HG03571 (cell line): ENCODE data around the gene SLC45A2.
"Not testable (repeated sequence)": the region's sequence is repeated elsewhere in the genome, so short reads cannot be mapped to it uniquely, and the experiment has no call there.

Experiments used
- ATAC-seq: cut with Tn5 transposase; IDR thresholded peaks from one replicate; pipeline ENCODE4 v1.9.1; 2021; ENCODE audit not compliant: unreplicated experiment

Gene SLC45A2

GRCh38 chr5:33929925-33930690 is 54.4 kb downstream of the SLC45A2 start:
- no peak for ATAC-seq

GRCh38 chr5:33928283-33928682 is 56.2 kb downstream of the SLC45A2 start:
- ATAC-seq: no peak

- ATAC-seq: no peak
These were observed 56.8 kb downstream of the SLC45A2 start for GRCh38 chr5:33927685-33928084.

GRCh38 chr5:33925278-33925677 is 59.2 kb downstream of the SLC45A2 start:
- ATAC-seq: no peak

- no peak for ATAC-seq
These were observed 63.5 kb downstream of the SLC45A2 start for GRCh38 chr5:33921002-33921401.

- not testable (repeated sequence) for ATAC-seq
These were observed 69.6 kb downstream of the SLC45A2 start for GRCh38 chr5:33914844-33915243.

- not testable (repeated sequence) for ATAC-seq
These were observed 78.2 kb downstream of the SLC45A2 start for GRCh38 chr5:33906248-33906647.

- ATAC-seq: no peak
These were observed 79.1 kb downstream of the SLC45A2 start for GRCh38 chr5:33905381-33905780.

- ATAC-seq: no peak
These were observed 81.4 kb downstream of the SLC45A2 start for GRCh38 chr5:33903118-33903517.

- ATAC-seq: no peak
These were observed 83.3 kb downstream of the SLC45A2 start for GRCh38 chr5:33901156-33901555.
